Measurements from ENCODE around the gene PGAP6.
A peak's percentile ranks its signal among the peaks of the same experiment; 100 is the strongest.
"Not testable (repeated sequence)": the region's sequence is repeated elsewhere in the genome, so short reads cannot be mapped to it uniquely, and the experiment has no call there.

The PGAP6 gene

DNA sequence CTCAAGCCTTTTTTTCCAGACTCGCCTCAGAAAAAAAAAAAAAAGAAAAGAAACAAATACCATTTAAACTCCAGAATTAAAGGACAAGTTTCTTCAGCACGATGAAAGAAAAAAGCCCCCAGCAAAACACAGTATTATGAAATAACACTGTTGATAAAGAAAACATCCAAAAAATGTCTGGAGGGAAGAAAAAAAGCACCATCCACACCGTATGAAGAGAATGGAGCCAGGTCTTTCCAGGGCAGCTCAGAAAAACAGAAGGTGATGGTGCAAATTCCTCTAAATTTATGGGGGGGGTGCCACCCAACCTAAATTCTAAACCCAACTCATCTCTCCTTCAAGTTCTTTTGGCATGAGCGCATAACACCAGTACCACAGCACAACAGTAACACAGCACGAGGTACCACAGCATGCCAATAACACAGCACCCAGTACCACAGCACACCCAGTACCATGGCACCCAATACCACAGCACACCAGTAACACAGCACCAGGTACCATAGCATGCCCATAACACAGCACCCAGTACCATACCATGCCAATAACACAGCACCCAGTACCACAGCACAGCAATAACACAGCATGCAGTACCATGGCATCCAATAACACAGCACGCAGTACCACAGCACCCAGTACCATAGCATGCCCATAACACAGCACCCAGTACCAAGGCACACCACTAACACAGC lies 48.2 kb downstream of the PGAP6 start:
- H3K27me3 ChIP-seq (ENCODE audit: control insufficient read depth, insufficient read depth, low read length): no peaks in the 10 kb centered on the region
- H3K9ac ChIP-seq (ENCODE audit: low read length): no peak overlapping the region
- peaks cover 9% of the 10 kb centered on the region for H3K4me1 ChIP-seq (ENCODE audit: control insufficient read depth, insufficient read depth, low read length)
- no peaks in the 10 kb centered on the region for H3K36me3 ChIP-seq (ENCODE audit: control insufficient read depth, insufficient read depth, low read length)
- H3K9me3 ChIP-seq (ENCODE audit: control insufficient read depth, low read length): no peaks in the 10 kb centered on the region
- no peak overlapping the region for H3K4me3 ChIP-seq (ENCODE audit: low read length)

DNA sequence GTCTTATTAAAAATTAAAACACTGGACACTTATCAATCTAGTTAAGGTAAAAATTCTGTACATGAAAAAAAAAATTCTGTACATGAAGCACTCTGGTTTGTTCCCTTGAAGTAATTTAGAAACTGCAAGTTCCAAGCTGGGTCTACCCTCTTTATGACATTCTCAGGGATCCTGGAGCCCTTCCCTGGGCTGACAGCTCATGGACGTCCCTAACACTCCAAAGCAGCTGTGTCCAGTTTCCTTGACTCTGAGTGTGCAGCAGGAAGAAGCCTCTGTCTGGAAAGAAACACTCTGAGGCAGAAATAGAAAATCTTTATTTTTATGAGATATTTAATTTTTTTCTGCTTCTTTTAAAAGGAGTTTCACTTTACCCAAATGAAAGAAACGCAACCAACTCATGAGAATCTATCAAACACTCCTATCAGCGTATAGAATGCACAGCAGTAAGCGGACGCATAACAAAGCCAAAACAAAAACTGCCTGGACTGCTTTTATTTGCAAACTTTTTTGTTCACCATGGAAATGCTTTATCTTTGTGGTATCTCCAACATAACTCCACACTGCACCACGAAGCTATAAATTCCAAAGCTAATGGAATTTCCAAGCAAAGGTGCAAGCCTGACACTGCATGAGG lies 50.5 kb downstream of the PGAP6 start:
- peaks cover 25% of the 10 kb centered on the region for H3K4me1 ChIP-seq (ENCODE audit: control insufficient read depth, insufficient read depth, low read length)
- H3K4me3 ChIP-seq (ENCODE audit: low read length): not testable (repeated sequence)

GRCh38 chr16:330741-331140 lies 51.0 kb downstream of the PGAP6 start:
- Histone ChIP-seq H3K9ac (ENCODE audit: low read length) (no peak overlapping the region), H3K36me3 (ENCODE audit: control insufficient read depth, insufficient read depth, low read length) (no peaks in the 10 kb centered on the region), H3K9me3 (ENCODE audit: control insufficient read depth, low read length) (no peaks in the 10 kb centered on the region), H3K27me3 (ENCODE audit: control insufficient read depth, insufficient read depth, low read length) (no peaks in the 10 kb centered on the region), H3K4me1 (ENCODE audit: control insufficient read depth, insufficient read depth, low read length) (peaks cover 29% of the 10 kb centered on the region), H3K4me3 (ENCODE audit: low read length) (no peak overlapping the region)

More for the DNA sequence above, 50.5 kb downstream of the PGAP6 start:
- not testable (repeated sequence) for H3K36me3 ChIP-seq (ENCODE audit: control insufficient read depth, insufficient read depth, low read length); H3K9me3 ChIP-seq (ENCODE audit: control insufficient read depth, low read length); H3K27me3 ChIP-seq (ENCODE audit: control insufficient read depth, insufficient read depth, low read length); H3K9ac ChIP-seq (ENCODE audit: low read length)

GRCh38 chr16:325375-326145 lies 56.2 kb downstream of the PGAP6 start:
- Histone ChIP-seq H3K9me3 (ENCODE audit: control insufficient read depth, low read length) (no peaks in the 10 kb centered on the region), H3K36me3 (ENCODE audit: control insufficient read depth, insufficient read depth, low read length) (no peaks in the 10 kb centered on the region), H3K9ac (ENCODE audit: low read length) (peak overlapping the region; percentile 48), H3K27me3 (ENCODE audit: control insufficient read depth, insufficient read depth, low read length) (no peaks in the 10 kb centered on the region), H3K4me3 (ENCODE audit: low read length) (no peak overlapping the region), H3K4me1 (ENCODE audit: control insufficient read depth, insufficient read depth, low read length) (peaks cover 41% of the 10 kb centered on the region)

DNA sequence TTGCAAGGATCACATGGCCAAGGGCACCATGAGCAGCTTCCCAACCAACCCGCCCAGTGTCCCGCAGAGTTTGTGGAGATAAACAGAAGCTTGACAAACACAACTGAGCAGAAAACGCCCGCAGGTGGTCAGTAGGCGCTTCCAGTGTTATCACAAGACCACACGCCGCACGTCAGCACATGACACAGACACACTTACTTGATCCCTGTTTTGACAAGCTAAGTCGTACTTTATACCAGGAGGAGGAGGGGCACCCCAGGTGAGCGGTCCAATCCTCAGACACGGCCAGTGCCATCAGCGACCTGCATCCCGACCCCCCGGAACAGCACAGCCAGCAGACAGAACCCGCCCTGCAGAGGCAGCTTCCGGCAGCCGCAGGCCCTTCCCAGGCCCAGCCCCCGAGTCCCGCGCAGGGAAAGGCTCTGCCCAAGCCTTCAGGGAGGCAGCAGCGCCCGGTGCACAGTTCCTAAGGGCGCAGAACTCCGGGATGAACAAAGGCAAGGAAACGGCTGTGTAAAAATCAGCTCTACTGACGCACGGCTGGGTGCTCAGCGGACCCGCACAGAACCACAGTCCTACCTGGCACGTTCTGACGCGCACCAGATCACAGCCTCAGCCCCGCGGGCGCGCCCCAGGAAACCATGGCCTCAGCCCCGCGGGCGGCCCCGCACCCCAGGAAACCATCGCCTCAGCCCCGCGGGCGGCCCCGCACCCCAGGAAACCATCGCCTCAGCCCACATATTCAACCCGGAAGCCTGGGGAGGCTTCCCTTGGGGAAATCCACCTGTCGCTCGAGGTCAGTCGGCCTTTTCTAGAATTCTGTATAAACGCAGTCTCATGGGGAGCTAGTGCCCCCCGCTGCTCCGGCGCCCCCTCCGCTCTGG lies 57.1 kb downstream of the PGAP6 start:
- H3K27me3 ChIP-seq (ENCODE audit: control insufficient read depth, insufficient read depth, low read length): no peaks in the 10 kb centered on the region
- no peaks in the 10 kb centered on the region for H3K9me3 ChIP-seq (ENCODE audit: control insufficient read depth, low read length)
- H3K4me3 ChIP-seq (ENCODE audit: low read length): no peak overlapping the region
- no peaks in the 10 kb centered on the region for H3K36me3 ChIP-seq (ENCODE audit: control insufficient read depth, insufficient read depth, low read length)
- peak overlapping the region; percentile 48 for H3K9ac ChIP-seq (ENCODE audit: low read length)
- H3K4me1 ChIP-seq (ENCODE audit: control insufficient read depth, insufficient read depth, low read length): peaks cover 41% of the 10 kb centered on the region

DNA sequence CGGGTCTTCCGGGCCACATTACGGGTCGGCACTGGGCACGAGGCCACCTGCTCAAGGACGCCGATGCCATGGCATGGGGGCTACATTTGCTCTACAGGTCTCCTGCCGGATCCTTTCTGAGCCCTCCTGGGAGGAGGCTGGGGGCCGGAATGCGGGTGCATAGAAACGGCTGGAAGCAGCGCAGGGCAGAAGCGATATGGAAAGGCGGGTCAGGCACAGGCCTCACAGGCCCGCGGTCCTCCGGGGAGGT lies 57.7 kb downstream of the PGAP6 start:
- Histone ChIP-seq H3K36me3 (ENCODE audit: control insufficient read depth, insufficient read depth, low read length) (no peaks in the 10 kb centered on the region), H3K27me3 (ENCODE audit: control insufficient read depth, insufficient read depth, low read length) (no peaks in the 10 kb centered on the region), H3K9me3 (ENCODE audit: control insufficient read depth, low read length) (no peaks in the 10 kb centered on the region), H3K9ac (ENCODE audit: low read length) (no peak overlapping the region), H3K4me1 (ENCODE audit: control insufficient read depth, insufficient read depth, low read length) (peaks cover 41% of the 10 kb centered on the region), H3K4me3 (ENCODE audit: low read length) (no peak overlapping the region)

DNA sequence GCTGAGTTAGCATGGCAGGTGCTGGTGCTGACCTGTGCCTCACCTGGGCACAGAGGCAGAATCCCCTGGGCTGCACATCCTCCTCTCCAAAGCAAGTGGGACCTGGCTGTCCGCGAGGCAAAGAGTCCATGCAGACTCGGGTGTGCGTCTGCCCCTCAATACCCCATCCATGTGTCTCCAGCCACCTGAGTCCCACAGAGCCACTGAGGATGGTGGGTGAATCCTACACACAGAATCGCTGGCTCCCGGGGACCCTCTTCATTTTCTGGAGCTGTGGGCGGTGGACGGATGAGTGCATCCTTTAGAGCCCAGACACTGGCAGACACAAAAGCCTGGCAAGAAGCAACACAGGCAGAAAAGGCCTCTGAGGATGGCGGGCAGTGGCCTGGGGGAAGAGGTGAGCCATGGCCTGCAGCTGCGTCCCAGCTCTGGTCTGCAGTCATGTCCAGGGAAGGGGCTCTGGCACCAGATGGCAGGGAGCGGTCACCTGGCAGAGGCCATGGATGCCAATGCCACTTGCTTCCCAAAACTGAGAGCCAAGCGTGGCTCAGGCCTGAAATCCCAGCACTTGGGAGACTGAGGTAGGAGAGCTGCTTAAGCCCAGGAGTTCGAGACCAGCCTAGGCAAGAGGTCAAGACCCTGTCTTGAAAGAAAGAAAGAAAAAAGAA lies 59.2 kb downstream of the PGAP6 start:
- Histone ChIP-seq H3K4me1 (ENCODE audit: control insufficient read depth, insufficient read depth, low read length) (peaks cover 35% of the 10 kb centered on the region), H3K36me3 (ENCODE audit: control insufficient read depth, insufficient read depth, low read length) (no peaks in the 10 kb centered on the region), H3K9me3 (ENCODE audit: control insufficient read depth, low read length) (no peaks in the 10 kb centered on the region), H3K4me3 (ENCODE audit: low read length) (no peak overlapping the region), H3K27me3 (ENCODE audit: control insufficient read depth, insufficient read depth, low read length) (no peaks in the 10 kb centered on the region), H3K9ac (ENCODE audit: low read length) (no peak overlapping the region)

GRCh38 chr16:321532-321931 lies 60.2 kb downstream of the PGAP6 start:
- Histone ChIP-seq H3K36me3 (ENCODE audit: control insufficient read depth, insufficient read depth, low read length) (no peaks in the 10 kb centered on the region), H3K9me3 (ENCODE audit: control insufficient read depth, low read length) (no peaks in the 10 kb centered on the region), H3K4me1 (ENCODE audit: control insufficient read depth, insufficient read depth, low read length) (peaks cover 27% of the 10 kb centered on the region), H3K9ac (ENCODE audit: low read length) (no peak overlapping the region), H3K4me3 (ENCODE audit: low read length) (no peak overlapping the region), H3K27me3 (ENCODE audit: control insufficient read depth, insufficient read depth, low read length) (no peaks in the 10 kb centered on the region)
